Neural crest cell (in vitro differentiated cells): Measurements from ENCODE around the gene DUSP16. TPM values are rescaled to one million over a fixed set of nuclear protein-coding genes. Genes with fewer than 3 reads are reported as not detected.
A peak's percentile ranks its signal among the peaks of the same experiment; 100 is the strongest.

Experiments used
- DNase-seq: peaks from one replicate; pipeline ENCODE4 v3.0.0; 2021; ENCODE audit warnings: low read depth, mixed read lengths, low spot score
- H3K27ac Mint-ChIP-seq: one replicate; pipeline ENCODE4 v1.8.0; 2021; ENCODE audit warnings: mild to moderate bottlenecking, mixed read lengths; ENCODE audit not compliant: unreplicated experiment
- H3K27me3 Mint-ChIP-seq: 2 replicates; pipeline ENCODE4 v1.8.0; 2021; ENCODE audit warnings: low read depth, mild to moderate bottlenecking, mixed read lengths
- H3K36me3 Mint-ChIP-seq: 2 replicates; pipeline ENCODE4 v1.8.0; 2021; ENCODE audit warnings: low read depth, mild to moderate bottlenecking, mixed read lengths
- H3K4me1 Mint-ChIP-seq: 2 replicates; pipeline ENCODE4 v1.8.0; 2021; ENCODE audit warnings: mixed read lengths
- H3K4me3 Mint-ChIP-seq: one replicate; pipeline ENCODE4 v1.8.0; 2021; ENCODE audit warnings: mild to moderate bottlenecking, mixed read lengths
- H3K9me3 Mint-ChIP-seq: 2 replicates; pipeline ENCODE4 v1.8.0; 2021; ENCODE audit warnings: mixed read lengths
- total RNA-seq: library from RNA; stranded (reverse); gene quantifications from 2 replicates; pipeline ENCODE4 v1.2.1, GENCODE V29; 2021
- TF ChIP-seq, protein P1 (sequence below): fragments of 200-600 bp; sonication (generic); conservative IDR thresholded peaks from 2 replicates; pipeline ENCODE4 v1.5.0; 2021; ENCODE audit warnings: antibody characterized with exemption, mild to moderate bottlenecking

The DUSP16 gene
- total RNA-seq, 1 donor from 2014 or later = 30.8 TPM

- peaks cover 28% of the 10 kb centered on the region for H3K36me3 Mint-ChIP-seq
- no peak overlapping the region for H3K4me3 Mint-ChIP-seq
- H3K27me3 Mint-ChIP-seq = no peaks in the 10 kb centered on the region
- peaks cover 4% of the 10 kb centered on the region for H3K4me1 Mint-ChIP-seq
- H3K27ac Mint-ChIP-seq = peak overlapping the region; percentile 5
- no peak for DNase-seq
- peaks cover 12% of the 10 kb centered on the region for H3K9me3 Mint-ChIP-seq
- TF ChIP-seq, protein P1, sequence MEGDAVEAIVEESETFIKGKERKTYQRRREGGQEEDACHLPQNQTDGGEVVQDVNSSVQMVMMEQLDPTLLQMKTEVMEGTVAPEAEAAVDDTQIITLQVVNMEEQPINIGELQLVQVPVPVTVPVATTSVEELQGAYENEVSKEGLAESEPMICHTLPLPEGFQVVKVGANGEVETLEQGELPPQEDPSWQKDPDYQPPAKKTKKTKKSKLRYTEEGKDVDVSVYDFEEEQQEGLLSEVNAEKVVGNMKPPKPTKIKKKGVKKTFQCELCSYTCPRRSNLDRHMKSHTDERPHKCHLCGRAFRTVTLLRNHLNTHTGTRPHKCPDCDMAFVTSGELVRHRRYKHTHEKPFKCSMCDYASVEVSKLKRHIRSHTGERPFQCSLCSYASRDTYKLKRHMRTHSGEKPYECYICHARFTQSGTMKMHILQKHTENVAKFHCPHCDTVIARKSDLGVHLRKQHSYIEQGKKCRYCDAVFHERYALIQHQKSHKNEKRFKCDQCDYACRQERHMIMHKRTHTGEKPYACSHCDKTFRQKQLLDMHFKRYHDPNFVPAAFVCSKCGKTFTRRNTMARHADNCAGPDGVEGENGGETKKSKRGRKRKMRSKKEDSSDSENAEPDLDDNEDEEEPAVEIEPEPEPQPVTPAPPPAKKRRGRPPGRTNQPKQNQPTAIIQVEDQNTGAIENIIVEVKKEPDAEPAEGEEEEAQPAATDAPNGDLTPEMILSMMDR = no peak
Measured at GRCh38 chr12:12467688-12468261, 94.9 kb downstream of the DUSP16 start.

- Mint-ChIP-seq H3K4me3 (no peak overlapping the region), H3K36me3 (peaks cover 28% of the 10 kb centered on the region), H3K4me1 (peaks cover 4% of the 10 kb centered on the region), H3K27ac (no peak overlapping the region), H3K27me3 (no peaks in the 10 kb centered on the region), H3K9me3 (peaks cover 12% of the 10 kb centered on the region)
- TF ChIP-seq, protein P1 = no peak
- DNase-seq = no peak
Measured at GRCh38 chr12:12467264-12467663, 95.4 kb downstream of the DUSP16 start.

- H3K4me3 Mint-ChIP-seq = no peak overlapping the region
- peaks cover 22% of the 10 kb centered on the region for H3K36me3 Mint-ChIP-seq
- no peaks in the 10 kb centered on the region for H3K4me1 Mint-ChIP-seq
- TF ChIP-seq, protein P1 = no peak
- DNase-seq = no peak
- H3K9me3 Mint-ChIP-seq = peaks cover 12% of the 10 kb centered on the region
- H3K27ac Mint-ChIP-seq = no peak overlapping the region
- no peaks in the 10 kb centered on the region for H3K27me3 Mint-ChIP-seq
Measured at GRCh38 chr12:12466157-12466556, 96.5 kb downstream of the DUSP16 start.

DNA sequence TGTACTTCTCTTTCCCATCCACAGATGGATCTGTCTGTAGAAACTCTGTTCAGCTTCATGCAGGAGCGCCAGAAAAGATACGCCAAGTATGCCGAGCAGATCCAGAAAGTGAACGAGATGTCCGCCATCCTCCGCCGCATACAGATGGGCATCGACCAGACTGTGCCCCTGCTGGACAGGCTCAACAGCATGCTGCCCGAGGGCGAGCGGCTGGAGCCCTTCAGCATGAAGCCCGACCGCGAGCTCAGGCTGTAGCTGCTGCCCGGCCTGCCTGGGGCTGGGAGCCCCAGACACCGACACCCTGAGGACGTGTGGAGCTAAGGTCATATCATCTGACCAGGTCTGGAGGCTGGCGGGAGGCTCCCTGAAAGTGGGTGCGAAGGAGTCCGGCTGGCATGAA is 97.1 kb downstream of the DUSP16 start:
- H3K4me3 Mint-ChIP-seq = no peak overlapping the region
- H3K27ac Mint-ChIP-seq = no peak overlapping the region
- DNase-seq = no peak
- H3K9me3 Mint-ChIP-seq = peaks cover 8% of the 10 kb centered on the region
- H3K4me1 Mint-ChIP-seq = no peaks in the 10 kb centered on the region
- peaks cover 16% of the 10 kb centered on the region for H3K36me3 Mint-ChIP-seq
- TF ChIP-seq, protein P1 = no peak
- no peaks in the 10 kb centered on the region for H3K27me3 Mint-ChIP-seq

DNA sequence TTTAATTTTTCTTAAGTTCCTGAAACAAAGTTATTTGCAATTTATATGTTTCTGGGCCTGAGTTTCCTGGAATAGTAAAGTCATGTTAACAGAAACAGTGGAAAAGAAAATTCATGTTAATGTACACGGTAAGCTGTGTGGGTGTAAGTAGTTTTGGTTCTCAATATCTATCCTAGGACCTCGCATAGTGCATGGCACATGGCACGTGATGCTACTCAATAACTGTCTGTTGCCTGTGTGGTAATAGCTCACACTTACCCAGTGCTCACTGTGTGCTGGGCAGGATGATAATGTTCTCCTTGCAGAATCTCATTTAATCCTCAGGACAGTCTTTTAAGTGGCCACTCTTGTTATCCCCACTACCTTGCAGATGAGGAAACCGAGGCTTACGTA is 100.7 kb downstream of the DUSP16 start:
- no peak for DNase-seq
- H3K27ac Mint-ChIP-seq = no peak overlapping the region
- TF ChIP-seq, protein P1 = no peak
- H3K27me3 Mint-ChIP-seq = no peaks in the 10 kb centered on the region
- no peaks in the 10 kb centered on the region for H3K9me3 Mint-ChIP-seq
- no peak overlapping the region for H3K4me3 Mint-ChIP-seq
- no peaks in the 10 kb centered on the region for H3K36me3 Mint-ChIP-seq
- no peaks in the 10 kb centered on the region for H3K4me1 Mint-ChIP-seq
